ENCODE measurements around the gene TUB.

DNA sequence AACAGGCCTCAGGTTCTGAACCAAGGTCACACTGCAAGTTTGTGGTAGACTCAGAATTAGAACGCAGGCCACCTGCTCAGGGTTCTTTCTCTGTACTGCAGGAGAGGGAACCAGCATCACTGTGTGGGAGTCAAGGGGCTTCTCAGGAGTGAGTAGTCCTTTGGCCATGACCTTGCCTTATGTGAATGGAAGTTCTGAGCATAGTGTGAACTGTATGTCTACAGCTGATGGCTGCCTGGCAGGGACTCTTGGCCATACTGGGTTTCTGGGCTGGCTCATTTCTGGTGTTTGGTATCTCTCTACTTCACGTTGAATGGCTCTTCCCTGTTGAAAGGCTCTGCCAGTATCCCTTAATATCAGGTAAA, 40.1 kb upstream of the TUB start:
- TF ChIP-seq EZH2phosphoT487 (IDR thresholded peaks at IDR 0.05; ENCODE audit: low read length): no peak
- TF ChIP-seq, protein P1, sequence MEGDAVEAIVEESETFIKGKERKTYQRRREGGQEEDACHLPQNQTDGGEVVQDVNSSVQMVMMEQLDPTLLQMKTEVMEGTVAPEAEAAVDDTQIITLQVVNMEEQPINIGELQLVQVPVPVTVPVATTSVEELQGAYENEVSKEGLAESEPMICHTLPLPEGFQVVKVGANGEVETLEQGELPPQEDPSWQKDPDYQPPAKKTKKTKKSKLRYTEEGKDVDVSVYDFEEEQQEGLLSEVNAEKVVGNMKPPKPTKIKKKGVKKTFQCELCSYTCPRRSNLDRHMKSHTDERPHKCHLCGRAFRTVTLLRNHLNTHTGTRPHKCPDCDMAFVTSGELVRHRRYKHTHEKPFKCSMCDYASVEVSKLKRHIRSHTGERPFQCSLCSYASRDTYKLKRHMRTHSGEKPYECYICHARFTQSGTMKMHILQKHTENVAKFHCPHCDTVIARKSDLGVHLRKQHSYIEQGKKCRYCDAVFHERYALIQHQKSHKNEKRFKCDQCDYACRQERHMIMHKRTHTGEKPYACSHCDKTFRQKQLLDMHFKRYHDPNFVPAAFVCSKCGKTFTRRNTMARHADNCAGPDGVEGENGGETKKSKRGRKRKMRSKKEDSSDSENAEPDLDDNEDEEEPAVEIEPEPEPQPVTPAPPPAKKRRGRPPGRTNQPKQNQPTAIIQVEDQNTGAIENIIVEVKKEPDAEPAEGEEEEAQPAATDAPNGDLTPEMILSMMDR (IDR thresholded peaks at IDR 0.05; ENCODE audit: low read length): no peak
- TF ChIP-seq EZH2 (optimal IDR thresholded peaks at IDR 0.05; ENCODE audit: low read depth, low read length): no peak

Data from MM.1S (cell line).